ENCODE measurements around the gene SRGAP1. TPM values are rescaled to one million over a fixed set of nuclear protein-coding genes. Genes with fewer than 3 reads are reported as not detected.

The SRGAP1 gene
- total and polyA plus RNA-seq, 2 of the 13 experiments (the other 11 are each of a cell fraction or from before 2014, with no cell fraction given): 1.6 to 3.4 TPM

DNA sequence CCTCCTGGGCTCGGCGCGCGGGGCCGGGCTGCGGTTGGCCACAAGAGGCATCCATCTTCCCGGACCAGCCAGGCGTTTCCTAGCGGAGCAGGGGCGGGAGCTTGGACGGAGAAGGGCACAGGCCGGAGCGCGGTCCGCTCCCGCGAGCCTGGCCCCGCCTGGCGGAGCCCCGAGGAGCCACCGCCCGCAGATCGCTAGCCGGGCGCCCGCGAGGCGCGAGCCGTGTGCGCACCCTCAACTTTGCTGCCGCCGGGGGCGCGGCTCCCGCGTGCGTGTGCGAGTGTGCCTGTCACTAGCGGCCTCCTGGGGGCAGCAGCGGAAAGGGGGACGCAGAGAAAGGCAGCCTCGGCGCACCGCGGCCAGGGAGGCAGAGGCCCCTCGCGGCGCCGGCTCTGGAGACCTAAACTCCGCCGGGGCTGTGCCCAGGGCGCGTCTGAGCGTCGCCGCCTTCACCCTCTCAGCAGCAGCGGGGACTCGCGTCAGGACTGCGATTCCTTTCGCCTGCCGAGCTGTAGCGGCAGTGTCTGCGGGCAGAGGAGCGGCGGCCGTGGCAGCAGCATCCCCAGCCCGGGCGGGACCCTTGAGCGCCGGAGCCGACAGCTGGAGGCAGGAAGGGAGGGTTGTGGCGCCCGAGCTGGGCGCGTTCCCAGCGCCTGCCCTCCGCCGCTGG is 644 bp upstream of the SRGAP1 start (continued):
- peak; percentile 92; the same call in 1 of the 2 replicates for TF ChIP-seq ZNF343 (CRISPR knock-in tag; IDR thresholded peaks at IDR 0.05)
- TF ChIP-seq XRCC5 (optimal IDR thresholded peaks at IDR 0.05; ENCODE audit: low read length): peak; percentile 54
- TF ChIP-seq HCFC1 (IDR thresholded peaks at IDR 0.05; ENCODE audit: low read depth, low read length): no peak
- TF ChIP-seq, protein P1, sequence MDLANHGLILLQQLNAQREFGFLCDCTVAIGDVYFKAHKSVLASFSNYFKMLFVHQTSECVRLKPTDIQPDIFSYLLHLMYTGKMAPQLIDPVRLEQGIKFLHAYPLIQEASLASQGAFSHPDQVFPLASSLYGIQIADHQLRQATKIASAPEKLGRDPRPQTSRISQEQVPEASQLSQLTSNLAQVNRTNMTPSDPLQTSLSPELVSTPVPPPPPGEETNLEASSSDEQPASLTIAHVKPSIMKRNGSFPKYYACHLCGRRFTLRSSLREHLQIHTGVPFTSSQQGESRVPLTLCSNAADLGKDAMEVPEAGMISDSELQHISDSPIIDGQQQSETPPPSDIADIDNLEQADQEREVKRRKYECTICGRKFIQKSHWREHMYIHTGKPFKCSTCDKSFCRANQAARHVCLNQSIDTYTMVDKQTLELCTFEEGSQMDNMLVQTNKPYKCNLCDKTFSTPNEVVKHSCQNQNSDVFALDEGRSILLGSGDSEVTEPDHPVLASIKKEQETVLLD (CRISPR knock-in tag; IDR thresholded peaks at IDR 0.05; ENCODE audit: low read depth): peak; percentile 71
- TF ChIP-seq, protein P2, sequence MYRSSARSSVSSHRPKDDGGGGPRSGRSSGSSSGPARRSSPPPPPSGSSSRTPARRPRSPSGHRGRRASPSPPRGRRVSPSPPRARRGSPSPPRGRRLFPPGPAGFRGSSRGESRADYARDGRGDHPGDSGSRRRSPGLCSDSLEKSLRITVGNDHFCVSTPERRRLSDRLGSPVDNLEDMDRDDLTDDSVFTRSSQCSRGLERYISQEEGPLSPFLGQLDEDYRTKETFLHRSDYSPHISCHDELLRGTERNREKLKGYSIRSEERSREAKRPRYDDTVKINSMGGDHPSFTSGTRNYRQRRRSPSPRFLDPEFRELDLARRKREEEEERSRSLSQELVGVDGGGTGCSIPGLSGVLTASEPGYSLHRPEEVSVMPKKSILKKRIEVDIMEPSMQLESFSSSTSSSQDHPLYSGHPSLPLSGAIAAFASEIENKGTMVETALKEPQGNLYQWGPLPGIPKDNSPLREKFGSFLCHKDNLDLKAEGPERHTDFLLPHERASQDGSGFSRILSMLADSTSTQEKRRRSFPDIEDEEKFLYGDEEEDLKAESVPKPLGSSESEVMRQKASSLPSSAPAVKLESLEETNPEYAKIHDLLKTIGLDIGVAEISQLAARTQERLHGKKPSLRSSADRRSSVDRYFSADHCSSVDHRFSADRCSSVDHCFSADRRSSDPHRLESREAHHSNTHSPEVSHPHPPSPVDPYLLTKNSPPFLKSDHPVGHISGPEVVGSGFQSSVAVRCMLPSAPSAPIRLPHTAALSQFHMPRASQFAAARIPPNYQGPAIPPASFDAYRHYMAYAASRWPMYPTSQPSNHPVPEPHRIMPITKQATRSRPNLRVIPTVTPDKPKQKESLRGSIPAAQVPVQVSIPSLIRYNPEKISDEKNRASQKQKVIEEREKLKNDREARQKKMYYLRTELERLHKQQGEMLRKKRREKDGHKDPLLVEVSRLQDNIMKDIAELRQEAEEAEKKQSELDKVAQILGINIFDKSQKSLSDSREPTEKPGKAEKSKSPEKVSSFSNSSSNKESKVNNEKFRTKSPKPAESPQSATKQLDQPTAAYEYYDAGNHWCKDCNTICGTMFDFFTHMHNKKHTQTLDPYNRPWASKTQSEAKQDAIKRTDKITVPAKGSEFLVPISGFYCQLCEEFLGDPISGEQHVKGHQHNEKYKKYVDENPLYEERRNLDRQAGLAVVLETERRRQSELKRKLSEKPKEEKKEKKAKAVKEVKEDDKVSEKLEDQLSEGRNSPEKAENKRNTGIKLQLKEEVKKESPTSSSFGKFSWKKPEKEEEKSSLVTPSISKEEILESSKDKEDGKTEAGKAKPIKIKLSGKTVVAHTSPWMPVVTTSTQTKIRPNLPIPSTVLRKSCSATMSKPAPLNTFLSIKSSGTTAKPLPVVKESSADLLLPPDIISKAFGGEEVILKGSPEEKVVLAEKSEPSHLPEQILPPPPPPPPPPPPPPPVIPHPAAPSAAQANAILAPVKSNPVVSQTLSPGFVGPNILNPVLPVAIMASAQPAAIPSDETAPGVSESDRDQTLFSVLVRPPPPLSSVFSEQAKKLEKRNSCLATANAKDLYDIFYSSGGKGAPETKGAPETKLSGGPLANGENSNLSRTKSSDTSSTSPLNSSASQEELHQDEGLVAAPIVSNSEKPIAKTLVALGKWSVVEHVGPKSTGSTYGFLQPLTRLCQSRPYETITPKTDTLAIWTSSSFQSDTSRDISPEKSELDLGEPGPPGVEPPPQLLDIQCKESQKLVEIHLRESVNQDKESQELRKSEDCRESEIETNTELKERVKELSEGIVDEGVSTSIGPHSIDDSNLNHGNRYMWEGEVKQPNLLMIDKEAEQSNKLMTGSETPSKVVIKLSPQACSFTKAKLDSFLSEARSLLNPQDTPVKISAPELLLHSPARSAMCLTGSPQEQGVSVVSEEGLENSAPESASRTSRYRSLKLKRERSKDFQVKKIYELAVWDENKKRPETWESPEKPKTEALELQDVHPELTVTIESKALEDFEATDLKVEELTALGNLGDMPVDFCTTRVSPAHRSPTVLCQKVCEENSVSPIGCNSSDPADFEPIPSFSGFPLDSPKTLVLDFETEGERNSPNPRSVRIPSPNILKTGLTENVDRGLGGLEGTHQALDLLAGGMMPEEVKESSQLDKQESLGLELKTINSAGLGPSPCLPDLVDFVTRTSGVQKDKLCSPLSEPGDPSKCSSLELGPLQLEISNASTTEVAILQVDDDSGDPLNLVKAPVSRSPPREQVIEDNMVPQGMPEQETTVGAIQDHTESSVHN (CRISPR knock-in tag; IDR thresholded peaks at IDR 0.05): peak; percentile 44; the same call in 1 of the 2 replicates
- TF ChIP-seq ZNF296 (CRISPR knock-in tag; conservative IDR thresholded peaks at IDR 0.05): no peak
- TF ChIP-seq, protein P3, sequence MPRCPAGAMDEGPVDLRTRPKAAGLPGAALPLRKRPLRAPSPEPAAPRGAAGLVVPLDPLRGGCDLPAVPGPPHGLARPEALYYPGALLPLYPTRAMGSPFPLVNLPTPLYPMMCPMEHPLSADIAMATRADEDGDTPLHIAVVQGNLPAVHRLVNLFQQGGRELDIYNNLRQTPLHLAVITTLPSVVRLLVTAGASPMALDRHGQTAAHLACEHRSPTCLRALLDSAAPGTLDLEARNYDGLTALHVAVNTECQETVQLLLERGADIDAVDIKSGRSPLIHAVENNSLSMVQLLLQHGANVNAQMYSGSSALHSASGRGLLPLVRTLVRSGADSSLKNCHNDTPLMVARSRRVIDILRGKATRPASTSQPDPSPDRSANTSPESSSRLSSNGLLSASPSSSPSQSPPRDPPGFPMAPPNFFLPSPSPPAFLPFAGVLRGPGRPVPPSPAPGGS (CRISPR knock-in tag; IDR thresholded peaks at IDR 0.05): peak; percentile 76
- TF ChIP-seq, protein P4, sequence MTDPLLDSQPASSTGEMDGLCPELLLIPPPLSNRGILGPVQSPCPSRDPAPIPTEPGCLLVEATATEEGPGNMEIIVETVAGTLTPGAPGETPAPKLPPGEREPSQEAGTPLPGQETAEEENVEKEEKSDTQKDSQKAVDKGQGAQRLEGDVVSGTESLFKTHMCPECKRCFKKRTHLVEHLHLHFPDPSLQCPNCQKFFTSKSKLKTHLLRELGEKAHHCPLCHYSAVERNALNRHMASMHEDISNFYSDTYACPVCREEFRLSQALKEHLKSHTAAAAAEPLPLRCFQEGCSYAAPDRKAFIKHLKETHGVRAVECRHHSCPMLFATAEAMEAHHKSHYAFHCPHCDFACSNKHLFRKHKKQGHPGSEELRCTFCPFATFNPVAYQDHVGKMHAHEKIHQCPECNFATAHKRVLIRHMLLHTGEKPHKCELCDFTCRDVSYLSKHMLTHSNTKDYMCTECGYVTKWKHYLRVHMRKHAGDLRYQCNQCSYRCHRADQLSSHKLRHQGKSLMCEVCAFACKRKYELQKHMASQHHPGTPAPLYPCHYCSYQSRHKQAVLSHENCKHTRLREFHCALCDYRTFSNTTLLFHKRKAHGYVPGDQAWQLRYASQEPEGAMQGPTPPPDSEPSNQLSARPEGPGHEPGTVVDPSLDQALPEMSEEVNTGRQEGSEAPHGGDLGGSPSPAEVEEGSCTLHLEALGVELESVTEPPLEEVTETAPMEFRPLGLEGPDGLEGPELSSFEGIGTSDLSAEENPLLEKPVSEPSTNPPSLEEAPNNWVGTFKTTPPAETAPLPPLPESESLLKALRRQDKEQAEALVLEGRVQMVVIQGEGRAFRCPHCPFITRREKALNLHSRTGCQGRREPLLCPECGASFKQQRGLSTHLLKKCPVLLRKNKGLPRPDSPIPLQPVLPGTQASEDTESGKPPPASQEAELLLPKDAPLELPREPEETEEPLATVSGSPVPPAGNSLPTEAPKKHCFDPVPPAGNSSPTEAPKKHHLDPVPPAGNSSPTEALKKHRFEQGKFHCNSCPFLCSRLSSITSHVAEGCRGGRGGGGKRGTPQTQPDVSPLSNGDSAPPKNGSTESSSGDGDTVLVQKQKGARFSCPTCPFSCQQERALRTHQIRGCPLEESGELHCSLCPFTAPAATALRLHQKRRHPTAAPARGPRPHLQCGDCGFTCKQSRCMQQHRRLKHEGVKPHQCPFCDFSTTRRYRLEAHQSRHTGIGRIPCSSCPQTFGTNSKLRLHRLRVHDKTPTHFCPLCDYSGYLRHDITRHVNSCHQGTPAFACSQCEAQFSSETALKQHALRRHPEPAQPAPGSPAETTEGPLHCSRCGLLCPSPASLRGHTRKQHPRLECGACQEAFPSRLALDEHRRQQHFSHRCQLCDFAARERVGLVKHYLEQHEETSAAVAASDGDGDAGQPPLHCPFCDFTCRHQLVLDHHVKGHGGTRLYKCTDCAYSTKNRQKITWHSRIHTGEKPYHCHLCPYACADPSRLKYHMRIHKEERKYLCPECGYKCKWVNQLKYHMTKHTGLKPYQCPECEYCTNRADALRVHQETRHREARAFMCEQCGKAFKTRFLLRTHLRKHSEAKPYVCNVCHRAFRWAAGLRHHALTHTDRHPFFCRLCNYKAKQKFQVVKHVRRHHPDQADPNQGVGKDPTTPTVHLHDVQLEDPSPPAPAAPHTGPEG (CRISPR knock-in tag; IDR thresholded peaks at IDR 0.05): no peak; the same call in 1 of the 2 replicates
- TF ChIP-seq MXD4 (CRISPR knock-in tag; IDR thresholded peaks at IDR 0.05): peak; percentile 94
- no peak for TF ChIP-seq ZNF20 (CRISPR knock-in tag; IDR thresholded peaks at IDR 0.05)
